IPS-18a (cell line): Measurements from ENCODE around the gene WASHC3.

Experiments used
- H3K27ac ChIP-seq: one replicate; pipeline ENCODE4 v1.5.1; 2013; ENCODE audit warnings: low read length
- H3K27me3 ChIP-seq: one replicate; pipeline ENCODE4 v1.6.1; 2013; ENCODE audit warnings: mild to moderate bottlenecking, low read length; ENCODE audit not compliant: control insufficient read depth, insufficient read depth
- H3K36me3 ChIP-seq: one replicate; pipeline ENCODE4 v1.6.1; 2013; ENCODE audit warnings: low read depth, low read length; ENCODE audit not compliant: control insufficient read depth
- H3K4me1 ChIP-seq: one replicate; pipeline ENCODE4 v1.6.1; 2013; ENCODE audit warnings: low read depth, low read length; ENCODE audit not compliant: control insufficient read depth
- H3K4me3 ChIP-seq: one replicate; pipeline ENCODE4 v1.5.1; 2013; ENCODE audit warnings: low read length
- H3K9ac ChIP-seq: one replicate; pipeline ENCODE4 v1.6.1; 2013; ENCODE audit warnings: mild to moderate bottlenecking, low read length, moderate library complexity
- H3K9me3 ChIP-seq: one replicate; pipeline ENCODE4 v1.6.1; 2013; ENCODE audit warnings: low read depth, low read length; ENCODE audit not compliant: control insufficient read depth

WASHC3 gene

GRCh38 chr12:102010265-102010994 is 51.4 kb downstream of the WASHC3 start:
- Histone ChIP-seq H3K4me1 (no peaks in the 10 kb centered on the region), H3K36me3 (no peaks in the 10 kb centered on the region), H3K4me3 (no peak overlapping the region), H3K9ac (no peak overlapping the region), H3K27me3 (no peaks in the 10 kb centered on the region), H3K9me3 (no peaks in the 10 kb centered on the region), H3K27ac (no peak overlapping the region)

GRCh38 chr12:102009796-102010195 is 52.0 kb downstream of the WASHC3 start:
- no peak overlapping the region for H3K9ac ChIP-seq
- H3K27me3 ChIP-seq: no peaks in the 10 kb centered on the region
- H3K4me1 ChIP-seq: no peaks in the 10 kb centered on the region
- H3K36me3 ChIP-seq: no peaks in the 10 kb centered on the region
- no peaks in the 10 kb centered on the region for H3K9me3 ChIP-seq
- no peak overlapping the region for H3K27ac ChIP-seq
- H3K4me3 ChIP-seq: no peak overlapping the region

- no peak overlapping the region for H3K4me3 ChIP-seq
- no peaks in the 10 kb centered on the region for H3K27me3 ChIP-seq
- no peak overlapping the region for H3K27ac ChIP-seq
- no peak overlapping the region for H3K9ac ChIP-seq
- H3K9me3 ChIP-seq: no peaks in the 10 kb centered on the region
- no peaks in the 10 kb centered on the region for H3K4me1 ChIP-seq
- H3K36me3 ChIP-seq: no peaks in the 10 kb centered on the region
Measured at GRCh38 chr12:102008615-102009126, 53.1 kb downstream of the WASHC3 start.

- no peak overlapping the region for H3K9ac ChIP-seq
- H3K27me3 ChIP-seq: no peaks in the 10 kb centered on the region
- no peaks in the 10 kb centered on the region for H3K9me3 ChIP-seq
- H3K27ac ChIP-seq: no peak overlapping the region
- H3K4me1 ChIP-seq: no peaks in the 10 kb centered on the region
- no peaks in the 10 kb centered on the region for H3K36me3 ChIP-seq
- H3K4me3 ChIP-seq: no peak overlapping the region
Measured at GRCh38 chr12:102005256-102005655, 56.5 kb downstream of the WASHC3 start.

GRCh38 chr12:101997102-101997501 is 64.7 kb downstream of the WASHC3 start:
- no peak overlapping the region for H3K9ac ChIP-seq
- no peak overlapping the region for H3K4me3 ChIP-seq
- H3K27ac ChIP-seq: no peak overlapping the region
- H3K36me3 ChIP-seq: no peaks in the 10 kb centered on the region
- H3K27me3 ChIP-seq: no peaks in the 10 kb centered on the region
- H3K4me1 ChIP-seq: no peaks in the 10 kb centered on the region
- H3K9me3 ChIP-seq: no peaks in the 10 kb centered on the region

GRCh38 chr12:101995684-101996083 is 66.1 kb downstream of the WASHC3 start:
- Histone ChIP-seq H3K27me3 (no peaks in the 10 kb centered on the region), H3K9ac (no peak overlapping the region), H3K4me3 (no peak overlapping the region), H3K4me1 (no peaks in the 10 kb centered on the region), H3K27ac (no peak overlapping the region), H3K36me3 (no peaks in the 10 kb centered on the region), H3K9me3 (no peaks in the 10 kb centered on the region)

GRCh38 chr12:101992091-101992490 is 69.7 kb downstream of the WASHC3 start:
- no peaks in the 10 kb centered on the region for H3K9me3 ChIP-seq
- no peak overlapping the region for H3K27ac ChIP-seq
- H3K4me3 ChIP-seq: no peak overlapping the region
- H3K4me1 ChIP-seq: no peaks in the 10 kb centered on the region
- H3K9ac ChIP-seq: no peak overlapping the region
- H3K27me3 ChIP-seq: no peaks in the 10 kb centered on the region
- H3K36me3 ChIP-seq: no peaks in the 10 kb centered on the region

GRCh38 chr12:101982307-101982706 is 79.5 kb downstream of the WASHC3 start:
- H3K9ac ChIP-seq: no peak overlapping the region
- H3K4me3 ChIP-seq: no peak overlapping the region
- H3K9me3 ChIP-seq: no peaks in the 10 kb centered on the region
- no peaks in the 10 kb centered on the region for H3K4me1 ChIP-seq
- H3K27me3 ChIP-seq: no peaks in the 10 kb centered on the region
- H3K27ac ChIP-seq: no peak overlapping the region
- H3K36me3 ChIP-seq: no peaks in the 10 kb centered on the region

GRCh38 chr12:101981868-101982267 is 79.9 kb downstream of the WASHC3 start:
- H3K9ac ChIP-seq: no peak overlapping the region
- H3K27me3 ChIP-seq: no peaks in the 10 kb centered on the region

GRCh38 chr12:101968770-101969169 is 93.0 kb downstream of the WASHC3 start:
- Histone ChIP-seq H3K36me3 (no peaks in the 10 kb centered on the region), H3K9ac (no peak overlapping the region), H3K27ac (no peak overlapping the region), H3K9me3 (no peaks in the 10 kb centered on the region), H3K4me1 (no peaks in the 10 kb centered on the region), H3K4me3 (no peak overlapping the region), H3K27me3 (no peaks in the 10 kb centered on the region)

More at GRCh38 chr12:101981868-101982267, 79.9 kb downstream of the WASHC3 start:
- Histone ChIP-seq H3K36me3 (no peaks in the 10 kb centered on the region), H3K4me3 (no peak overlapping the region), H3K4me1 (no peaks in the 10 kb centered on the region), H3K27ac (no peak overlapping the region), H3K9me3 (no peaks in the 10 kb centered on the region)

GRCh38 chr12:101967506-101967905 is 94.3 kb downstream of the WASHC3 start:
- no peaks in the 10 kb centered on the region for H3K36me3 ChIP-seq
- H3K4me1 ChIP-seq: no peaks in the 10 kb centered on the region
- H3K9ac ChIP-seq: no peak overlapping the region
- H3K4me3 ChIP-seq: no peak overlapping the region
- H3K9me3 ChIP-seq: no peaks in the 10 kb centered on the region
- H3K27ac ChIP-seq: no peak overlapping the region
- H3K27me3 ChIP-seq: no peaks in the 10 kb centered on the region

- Histone ChIP-seq H3K27me3 (no peaks in the 10 kb centered on the region), H3K9ac (no peak overlapping the region), H3K27ac (no peak overlapping the region), H3K4me1 (no peaks in the 10 kb centered on the region), H3K4me3 (no peak overlapping the region), H3K9me3 (no peaks in the 10 kb centered on the region), H3K36me3 (no peaks in the 10 kb centered on the region)
Measured at GRCh38 chr12:101966496-101966895, 95.3 kb downstream of the WASHC3 start.
